SK-N-SH (cell line): ENCODE measurements around the gene SCAF1. TPM values are rescaled to one million over a fixed set of nuclear protein-coding genes. Genes with fewer than 3 reads are reported as not detected.

Experiments used
- CTCF ChIA-PET: fragments of 300-600, 350-600 bp; formaldehyde crosslinking; extraction: SDS; loops from one replicate; lab custom pipeline; 2021; lab: Yijun Ruan, JAX
- POLR2A ChIA-PET: fragments of 350-600 bp; sonication (Branson Sonifier 250); formaldehyde crosslinking; extraction: SDS; loops from one replicate; lab custom pipeline; 2020; ENCODE audit warnings: antibody characterized with exemption, inconsistent platforms; lab: Yijun Ruan, JAX
- DNase-seq: peaks from one replicate; pipeline ENCODE4 v3.0.0; 2012
- H2AFZ ChIP-seq: fragments of 200-600 bp; sonication (generic); 2 replicates; pipeline ENCODE4 v1.8.1; 2016; ENCODE audit warnings: antibody characterized with exemption, mild to moderate bottlenecking, low read depth
- H3F3A ChIP-seq: fragments of 200-600 bp; sonication (generic); replicated peaks from 2 replicates; pipeline ENCODE3; 2016; ENCODE audit warnings: antibody characterized with exemption, mild to moderate bottlenecking; ENCODE audit not compliant: insufficient read depth
- H3K27ac ChIP-seq, 2 experiments: fragments of 200-500 bp in 1 of 2; fragments of 200-600 bp in 1 of 2; sonication (Bioruptor generic) in 1 of 2; sonication (generic), shearing (Covaris generic) in 1 of 2; 2 replicates each; pipeline versions ENCODE4 v1.5.1 to v1.6.1; 2014 to 2016; ENCODE audit warnings: low read depth in 2 of 2, inconsistent platforms in 1 of 2, low read length in 1 of 2, mild to moderate bottlenecking in 1 of 2, mixed read lengths in 1 of 2
- H3K27me3 ChIP-seq: fragments of 200-600 bp; sonication (generic), shearing (Covaris generic); 2 replicates; pipeline ENCODE4 v1.6.1; 2016; ENCODE audit warnings: mixed run types; ENCODE audit not compliant: insufficient read depth
- H3K36me3 ChIP-seq, 2 experiments: fragments of 200-500 bp in 1 of 2; fragments of 200-600 bp in 1 of 2; sonication (Bioruptor generic) in 1 of 2; sonication (generic) in 1 of 2; replicated peaks in 1 of 2; 2 replicates each; pipeline versions ENCODE3 to v1.5.1; 2014 to 2016; ENCODE audit warnings: low read length in 1 of 2, mild to moderate bottlenecking in 1 of 2; ENCODE audit not compliant: insufficient read depth in 2 of 2, control insufficient read depth in 1 of 2
- H3K4me1 ChIP-seq, 2 experiments: fragments of 200-500 bp in 1 of 2; fragments of 200-600 bp in 1 of 2; sonication (Bioruptor generic) in 1 of 2; sonication (generic), shearing (Covaris generic) in 1 of 2; 2 replicates each; pipeline versions ENCODE4 v1.5.1 to v1.6.1; 2014 to 2016; ENCODE audit warnings: low read depth in 1 of 2, low read length in 1 of 2, mixed run types in 1 of 2; ENCODE audit not compliant: insufficient read depth in 2 of 2, control insufficient read depth in 1 of 2
- H3K4me2 ChIP-seq: fragments of 200-600 bp; sonication (generic), shearing (Covaris generic); 2 replicates; pipeline ENCODE4 v1.6.1; 2017; ENCODE audit warnings: mixed run types
- H3K4me3 ChIP-seq, 2 experiments: fragments of 200-500 bp in 1 of 2; fragments of 200-600 bp in 1 of 2; sonication (Bioruptor generic) in 1 of 2; sonication (generic), shearing (Covaris generic) in 1 of 2; 2 replicates each; pipeline versions ENCODE4 v1.5.1 to v1.8.1; 2014 to 2016; ENCODE audit warnings: low read depth in 2 of 2, inconsistent platforms in 1 of 2, low read length in 1 of 2, mild to moderate bottlenecking in 1 of 2, mixed read lengths in 1 of 2, moderate library complexity in 1 of 2
- H3K79me2 ChIP-seq: fragments of 200-600 bp; sonication (generic); 2 replicates; pipeline ENCODE4 v1.8.1; 2017; ENCODE audit warnings: mild to moderate bottlenecking; ENCODE audit not compliant: insufficient read depth
- H3K9ac ChIP-seq: fragments of 200-600 bp; sonication (generic); 2 replicates; pipeline ENCODE4 v1.6.1; 2017; ENCODE audit warnings: mixed run types
- H3K9me2 ChIP-seq: fragments of 200-600 bp; sonication (generic); 2 replicates; pipeline ENCODE4 v1.6.1; 2017; ENCODE audit warnings: mixed run types
- H3K9me3 ChIP-seq: fragments of 200-600 bp; sonication (generic); 2 replicates; pipeline ENCODE4 v1.6.1; 2017; ENCODE audit warnings: mixed run types, mild to moderate bottlenecking, moderate library complexity
- H4K20me1 ChIP-seq: fragments of 200-600 bp; sonication (generic); 2 replicates; pipeline ENCODE4 v1.6.1; 2017; ENCODE audit warnings: mild to moderate bottlenecking, mixed run types; ENCODE audit not compliant: insufficient read depth
- CHD2 ChIP-seq: fragments of 150-350 bp; IDR thresholded peaks from 2 replicates; pipeline ENCODE4 v1.6.1; 2018; ENCODE audit warnings: low read length; ENCODE audit not compliant: partially characterized antibody
- FOXJ3 ChIP-seq: sonication (generic); formaldehyde crosslinking; IDR thresholded peaks from 2 replicates; pipeline ENCODE4 v1.5.1; 2020; ENCODE audit warnings: mild to moderate bottlenecking, missing genetic modification reagents
- IRF3 ChIP-seq: fragments of 150-350 bp; IDR thresholded peaks from 2 replicates; pipeline ENCODE4 v1.6.1; 2016; ENCODE audit warnings: mild to moderate bottlenecking, low read depth, low read length
- MXI1 ChIP-seq: IDR thresholded peaks from 2 replicates; pipeline ENCODE4 v1.6.1; 2012; ENCODE audit warnings: mild to moderate bottlenecking, low read depth, low read length, improper control_type of control experiment
- RFX5 ChIP-seq: IDR thresholded peaks from 2 replicates; pipeline ENCODE4 v1.6.1; 2012; ENCODE audit warnings: mild to moderate bottlenecking, improper control_type of control experiment, low read length
- TCF12 ChIP-seq: IDR thresholded peaks from 2 replicates; pipeline ENCODE4 v1.4.0; 2012
- USF1 ChIP-seq: IDR thresholded peaks from 2 replicates; pipeline ENCODE4 v1.4.0; 2012; ENCODE audit warnings: low read depth, borderline replicate concordance
- WGBS: methylation state at CpG from one replicate; pipeline ENCODE4 v1.1.6; 2017; ENCODE audit warnings: low lambda C conversion rate; 5-methylcytosine and 5-hydroxymethylcytosine counted together
- polyA plus RNA-seq, 3 experiments: library from polyadenylated mRNA; depleted of rRNA; stranded (reverse); fragments of >200 nt; gene quantifications; 2 replicates each; pipeline ENCODE4 v1.2.3, GENCODE V29; 2012

The SCAF1 gene
- polyA plus RNA-seq, 1 of the 3 experiments (the other 2 are of a cell fraction) = 9.5 TPM

GRCh38 chr19:49592486-49593232 lies 49.4 kb upstream of the SCAF1 start:
- CTCF ChIA-PET = interaction anchor here (1.0 to 2.2 kb wide), 4 partner anchors 22 to 80 kb away, joined by 3 to 12 read pairs (median 3); no protein-coding TSS in a partner anchor
- no peak for TF ChIP-seq TCF12
- no peak for TF ChIP-seq MXI1
- no peak for TF ChIP-seq USF1
- peak overlapping the region; percentile 75 to 95; a peak in 3 of 4 replicates for H3K27ac ChIP-seq

GRCh38 chr19:49593233-49594113 lies 48.5 kb upstream of the SCAF1 start:
- ChIA-PET POLR2A (interaction anchor here (1.0 to 1.1 kb wide), 4 partner anchors 13 to 83 kb away, joined by 3 to 7 read pairs (median 4); partner anchors contain the start of genes NOSIP and PRMT1), CTCF (interaction anchor here (1.1 to 2.2 kb wide), 3 partner anchors 21 to 79 kb away, joined by 3 to 12 read pairs (median 4); no protein-coding TSS in a partner anchor)
- Histone ChIP-seq H3K4me2 (peak overlapping the region; percentile 98), H3F3A (peaks cover 29% of the 10 kb centered on the region), H3K4me3 (peak overlapping the region; percentile 79 to 90), H2AFZ (no peak overlapping the region), H3K9ac (peak overlapping the region; percentile 88; the same call in 1 of the 2 replicates), H3K79me2 (peaks cover 51% of the 10 kb centered on the region), H3K4me1 (peaks cover 0 to 12% of the 10 kb centered on the region in 2 experiments; a peak in 1 of 4 replicates), H3K27ac (peak overlapping the region; percentile 75 to 95; a peak in 3 of 4 replicates), H3K9me2 (no peaks in the 10 kb centered on the region), H4K20me1 (peaks cover 32% of the 10 kb centered on the region), H3K27me3 (no peaks in the 10 kb centered on the region), H3K9me3 (no peaks in the 10 kb centered on the region), H3K36me3 (peaks cover 17 to 38% of the 10 kb centered on the region in 2 experiments)
- 15% methylated on average over 16 of the region's 27 CpGs for WGBS
- TF ChIP-seq IRF3 (peak; percentile 50; the same call in 1 of the 2 replicates), RFX5 (peak; percentile 43; the same call in 1 of the 2 replicates), CHD2 (peak; percentile 64), FOXJ3 (CRISPR knock-in tag) (no peak)
- DNase-seq = peak; percentile 99

More at GRCh38 chr19:49592486-49593232, 49.4 kb upstream of the SCAF1 start:
- Histone ChIP-seq H3K27me3 (no peaks in the 10 kb centered on the region), H3F3A (peaks cover 29% of the 10 kb centered on the region), H3K9me2 (no peaks in the 10 kb centered on the region), H3K9me3 (no peaks in the 10 kb centered on the region), H3K4me2 (peak overlapping the region; percentile 98), H3K79me2 (peaks cover 43% of the 10 kb centered on the region), H4K20me1 (peaks cover 29% of the 10 kb centered on the region), H3K9ac (peak overlapping the region; percentile 88), H2AFZ (no peak overlapping the region), H3K4me3 (peak overlapping the region; percentile 79 to 90), H3K36me3 (peaks cover 12 to 34% of the 10 kb centered on the region in 2 experiments), H3K4me1 (peaks cover 0 to 12% of the 10 kb centered on the region in 2 experiments; a peak in 1 of 4 replicates)
- POLR2A ChIA-PET = interaction anchor here (1.0 to 1.1 kb wide), 4 partner anchors 9 to 84 kb away, joined by 3 to 7 read pairs (median 4); partner anchors contain the start of gene PRMT1
- DNase-seq = no peak
- 5% methylated on average over 26 of the region's 28 CpGs for WGBS
